Lower leg skin (tissue), 3 donors: ENCODE data around the gene TRMT2A.

Experiments
- POLR2A ChIP-seq, 2 donors: fragments of 450-650 bp; IDR thresholded peaks; one replicate each; pipeline ENCODE4 v1.6.1; 2016 to 2017; ENCODE audit warnings: antibody characterized with exemption in 2 of 2, mild to moderate bottlenecking in 1 of 2, moderate library complexity in 1 of 2
- TF ChIP-seq, protein P1 (sequence below), 3 donors: fragments of 450-650 bp; IDR thresholded peaks; one replicate each; pipeline ENCODE4 v1.5.1; 2016; ENCODE audit warnings: antibody characterized with exemption in 3 of 3, mild to moderate bottlenecking in 3 of 3, moderate library complexity in 2 of 3

DNA sequence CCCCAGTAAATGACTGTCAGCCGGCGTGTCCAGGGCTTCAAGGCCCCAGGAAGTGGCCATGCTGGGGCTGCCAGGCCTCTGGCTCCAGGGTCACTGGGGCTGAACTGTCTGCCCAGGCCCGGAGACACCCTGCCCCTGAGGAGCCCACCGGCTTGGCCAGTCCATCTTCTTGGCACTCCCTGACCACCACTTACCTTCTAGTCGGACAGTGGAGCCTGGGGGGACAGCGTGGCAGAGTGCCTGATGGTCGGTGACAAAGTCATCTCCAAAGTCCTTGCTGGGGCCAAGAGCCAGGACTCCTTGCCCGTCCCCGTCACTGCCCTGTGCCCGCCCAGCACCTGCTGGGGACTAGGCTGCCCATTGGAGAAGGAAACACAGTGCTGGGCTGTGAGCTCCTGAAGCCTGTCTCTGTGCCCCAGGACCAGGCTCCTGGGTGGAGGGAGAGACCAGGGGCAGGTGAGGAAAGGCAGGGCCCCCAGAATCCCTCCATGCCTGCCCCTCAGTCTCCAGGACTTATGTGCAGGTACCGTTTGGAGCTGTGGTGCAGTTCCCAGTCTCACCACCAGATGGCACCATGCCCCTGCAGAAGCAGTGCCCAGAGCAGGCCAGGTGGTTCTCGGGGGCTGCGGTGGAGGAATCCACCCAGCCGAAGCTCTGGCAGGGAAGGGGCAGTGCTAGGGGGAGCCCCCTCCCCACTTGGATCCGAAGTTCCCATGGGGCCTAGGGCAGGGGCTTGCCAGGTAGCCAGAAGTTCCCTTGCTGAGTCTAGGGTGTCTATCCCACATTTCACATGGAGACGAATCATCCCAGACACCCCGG is 39.8 kb upstream of the TRMT2A start:
- TF ChIP-seq, protein P1, sequence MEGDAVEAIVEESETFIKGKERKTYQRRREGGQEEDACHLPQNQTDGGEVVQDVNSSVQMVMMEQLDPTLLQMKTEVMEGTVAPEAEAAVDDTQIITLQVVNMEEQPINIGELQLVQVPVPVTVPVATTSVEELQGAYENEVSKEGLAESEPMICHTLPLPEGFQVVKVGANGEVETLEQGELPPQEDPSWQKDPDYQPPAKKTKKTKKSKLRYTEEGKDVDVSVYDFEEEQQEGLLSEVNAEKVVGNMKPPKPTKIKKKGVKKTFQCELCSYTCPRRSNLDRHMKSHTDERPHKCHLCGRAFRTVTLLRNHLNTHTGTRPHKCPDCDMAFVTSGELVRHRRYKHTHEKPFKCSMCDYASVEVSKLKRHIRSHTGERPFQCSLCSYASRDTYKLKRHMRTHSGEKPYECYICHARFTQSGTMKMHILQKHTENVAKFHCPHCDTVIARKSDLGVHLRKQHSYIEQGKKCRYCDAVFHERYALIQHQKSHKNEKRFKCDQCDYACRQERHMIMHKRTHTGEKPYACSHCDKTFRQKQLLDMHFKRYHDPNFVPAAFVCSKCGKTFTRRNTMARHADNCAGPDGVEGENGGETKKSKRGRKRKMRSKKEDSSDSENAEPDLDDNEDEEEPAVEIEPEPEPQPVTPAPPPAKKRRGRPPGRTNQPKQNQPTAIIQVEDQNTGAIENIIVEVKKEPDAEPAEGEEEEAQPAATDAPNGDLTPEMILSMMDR (IDR thresholded peaks at IDR 0.05): peak; percentile 16 to 99 (median 58)
- TF ChIP-seq POLR2A (IDR thresholded peaks at IDR 0.05): no peak
